GM12878 (cell line): ENCODE results near the gene EFTUD2. TPM values are rescaled to one million over a fixed set of nuclear protein-coding genes. Genes with fewer than 3 reads are reported as not detected.

Experiments
- microRNA-seq: library from miRNA; unstranded; fragments of <30 nt; microRNA quantifications from one replicate; pipeline ENCODE4, GENCODE V29; 2018
- polyA plus RNA-seq, 11 experiments: library from polyadenylated mRNA; depleted of rRNA in 4 of 11; unstranded in 6 of 11; stranded (reverse) in 5 of 11; fragments of >200 nt; fragmentation: Nextera tagmentation in 4 of 11; fragmentation: Illumina TruSeq in 1 of 11; extraction: Ambion mirVana in 4 of 11; extraction: Trizol in 1 of 11; gene quantifications; 1 replicate in 1 of 11; 2 replicates in 10 of 11; pipeline versions ENCODE4 v1.2.1 to v1.2.3, GENCODE V29; 2011 to 2016; ENCODE audit warnings: inconsistent platforms in 2 of 11, missing spikeins in 2 of 11, low read depth in 1 of 11
- small RNA-seq: library from RNA; depleted of rRNA; stranded (forward); fragments of <200 nt; gene quantifications from one replicate; pipeline ENCODE3, GENCODE V24; 2014
- total RNA-seq, 4 experiments: library from RNA; depleted of rRNA in 3 of 4; stranded (reverse); fragments of >200 nt in 3 of 4; fragmentation: Illumina TruSeq in 1 of 4; extraction: Trizol in 1 of 4; gene quantifications; 2 replicates each; pipeline versions ENCODE4 v1.2.1 to v1.2.3, GENCODE V29; 2013 to 2021

Gene EFTUD2
- total and polyA plus RNA-seq, 10 of the 15 experiments (the other 5 are each of a cell fraction or from before 2014, with no cell fraction given), result 33.0 to 198 (median 126) TPM

Small RNA genes lying within 50 kb of the gene (microRNA-seq; reads per million reads assigned to microRNA genes)
- 3.6 reads per million, percentile 21 among the genes with 10 or more reads in this experiment for gene MIR6783

Small RNA genes lying within 50 kb of the gene (small RNA-seq; reads per million reads assigned to genes)
- gene CCDC103 (not detected), gene MIR6783 (1.2 reads per million, percentile 40 among the genes with 10 or more reads in this experiment), gene RN7SL405P (not detected)

Other genes with a start within 250 kb of the EFTUD2 start
Only the 7 nearest of the 14 such genes appear.
- not detected in 2 replicates for gene ADAM11, start 140.5 kb downstream of the EFTUD2 start, total RNA-seq (2014; rRNA removed)
- 0.04 and 0.05 TPM in 2 replicates for gene ADAM11, start 140.5 kb downstream of the EFTUD2 start, total RNA-seq (2014; rRNA removed; fragmentation: Illumina TruSeq; extraction: Trizol)
- 0.13 and 0.26 TPM in 2 replicates for gene ADAM11, start 140.5 kb downstream of the EFTUD2 start, total RNA-seq (2021)
- 0.26 and 0.35 TPM in 2 replicates for gene ADAM11, start 140.5 kb downstream of the EFTUD2 start, polyA plus RNA-seq (2011; rRNA removed)
- 0.03 TPM in 1 of 2 replicates, not detected in the other for gene ADAM11, start 140.5 kb downstream of the EFTUD2 start, polyA plus RNA-seq (2014; fragmentation: Illumina TruSeq; extraction: Trizol)
- gene ADAM11, start 140.5 kb downstream of the EFTUD2 start, polyA plus RNA-seq (2014; fragmentation: Nextera tagmentation; extraction: Ambion mirVana), result not detected
- 0.03 and 0.37 TPM in 2 replicates for gene ADAM11, start 140.5 kb downstream of the EFTUD2 start, polyA plus RNA-seq (2014; rRNA removed)
- under 1 TPM; 0.03 to 0.06 TPM for gene ADAM11, start 140.5 kb downstream of the EFTUD2 start, polyA plus RNA-seq (2016; fragmentation: Nextera tagmentation; extraction: Ambion mirVana)
- gene GJC1, start 69.2 kb downstream of the EFTUD2 start, total RNA-seq (2014; rRNA removed), result 0.76 and 0.79 TPM in 2 replicates
- gene GJC1, start 69.2 kb downstream of the EFTUD2 start, total RNA-seq (2014; rRNA removed; fragmentation: Illumina TruSeq; extraction: Trizol), result 0.67 and 0.83 TPM in 2 replicates
- 2.5 and 2.7 TPM in 2 replicates for gene GJC1, start 69.2 kb downstream of the EFTUD2 start, total RNA-seq (2021)
- 3.0 and 3.4 TPM in 2 replicates for gene GJC1, start 69.2 kb downstream of the EFTUD2 start, polyA plus RNA-seq (2011; rRNA removed)
- 1.0 and 1.1 TPM in 2 replicates for gene GJC1, start 69.2 kb downstream of the EFTUD2 start, polyA plus RNA-seq (2014; fragmentation: Illumina TruSeq; extraction: Trizol)
- under 1 TPM; 0.37 to 0.69 TPM for gene GJC1, start 69.2 kb downstream of the EFTUD2 start, polyA plus RNA-seq (2014; fragmentation: Nextera tagmentation; extraction: Ambion mirVana)
- 1.1 and 1.4 TPM in 2 replicates for gene GJC1, start 69.2 kb downstream of the EFTUD2 start, polyA plus RNA-seq (2014; rRNA removed)
- gene GJC1, start 69.2 kb downstream of the EFTUD2 start, polyA plus RNA-seq (2016; fragmentation: Nextera tagmentation; extraction: Ambion mirVana), result 1 to 10 TPM in 1 of 2 experiments, under 1 TPM in 1; 0.72 to 1.0 TPM
- not detected in 2 replicates for gene HIGD1B, start 51.6 kb downstream of the EFTUD2 start, total RNA-seq (2014; rRNA removed)
- not detected in 2 replicates for gene HIGD1B, start 51.6 kb downstream of the EFTUD2 start, total RNA-seq (2014; rRNA removed; fragmentation: Illumina TruSeq; extraction: Trizol)
- gene HIGD1B, start 51.6 kb downstream of the EFTUD2 start, total RNA-seq (2021), result not detected in 2 replicates
- gene HIGD1B, start 51.6 kb downstream of the EFTUD2 start, polyA plus RNA-seq (2011; rRNA removed), result not detected in 2 replicates
- gene HIGD1B, start 51.6 kb downstream of the EFTUD2 start, polyA plus RNA-seq (2014; fragmentation: Illumina TruSeq; extraction: Trizol), result not detected in 2 replicates
- not detected for gene HIGD1B, start 51.6 kb downstream of the EFTUD2 start, polyA plus RNA-seq (2014; fragmentation: Nextera tagmentation; extraction: Ambion mirVana)
- gene HIGD1B, start 51.6 kb downstream of the EFTUD2 start, polyA plus RNA-seq (2014; rRNA removed), result not detected in 2 replicates
- 1 to 10 TPM in 1 of 2 experiments, not detected in 1; 1.0 TPM for gene HIGD1B, start 51.6 kb downstream of the EFTUD2 start, polyA plus RNA-seq (2016; fragmentation: Nextera tagmentation; extraction: Ambion mirVana)
- gene GFAP, start 16.1 kb upstream of the EFTUD2 start, total RNA-seq (2014; rRNA removed), result not detected in 2 replicates
- not detected in 2 replicates for gene GFAP, start 16.1 kb upstream of the EFTUD2 start, total RNA-seq (2014; rRNA removed; fragmentation: Illumina TruSeq; extraction: Trizol)
- not detected in 2 replicates for gene GFAP, start 16.1 kb upstream of the EFTUD2 start, total RNA-seq (2021)
- not detected in 2 replicates for gene GFAP, start 16.1 kb upstream of the EFTUD2 start, polyA plus RNA-seq (2011; rRNA removed)
- gene GFAP, start 16.1 kb upstream of the EFTUD2 start, polyA plus RNA-seq (2014; fragmentation: Illumina TruSeq; extraction: Trizol), result not detected in 2 replicates
- gene GFAP, start 16.1 kb upstream of the EFTUD2 start, polyA plus RNA-seq (2014; fragmentation: Nextera tagmentation; extraction: Ambion mirVana), result under 1 TPM in 1 of 2 experiments, not detected in 1; 0.04 TPM
- not detected in 2 replicates for gene GFAP, start 16.1 kb upstream of the EFTUD2 start, polyA plus RNA-seq (2014; rRNA removed)
- gene GFAP, start 16.1 kb upstream of the EFTUD2 start, polyA plus RNA-seq (2016; fragmentation: Nextera tagmentation; extraction: Ambion mirVana), result under 1 TPM in 1 of 2 experiments, not detected in 1; 0.25 TPM
- gene KIF18B, start 48.3 kb upstream of the EFTUD2 start, total RNA-seq (2014; rRNA removed), result 10.6 and 12.0 TPM in 2 replicates
- gene KIF18B, start 48.3 kb upstream of the EFTUD2 start, total RNA-seq (2014; rRNA removed; fragmentation: Illumina TruSeq; extraction: Trizol), result 9.2 and 10.3 TPM in 2 replicates
- gene KIF18B, start 48.3 kb upstream of the EFTUD2 start, total RNA-seq (2021), result 39.4 and 44.4 TPM in 2 replicates
- 14.2 and 28.6 TPM in 2 replicates for gene KIF18B, start 48.3 kb upstream of the EFTUD2 start, polyA plus RNA-seq (2011; rRNA removed)
- 11.9 and 22.0 TPM in 2 replicates for gene KIF18B, start 48.3 kb upstream of the EFTUD2 start, polyA plus RNA-seq (2014; fragmentation: Illumina TruSeq; extraction: Trizol)
- 1 to 10 TPM; 2.8 to 3.1 TPM for gene KIF18B, start 48.3 kb upstream of the EFTUD2 start, polyA plus RNA-seq (2014; fragmentation: Nextera tagmentation; extraction: Ambion mirVana)
- 44.7 and 46.2 TPM in 2 replicates for gene KIF18B, start 48.3 kb upstream of the EFTUD2 start, polyA plus RNA-seq (2014; rRNA removed)
- 10 to 100 TPM; 20.4 to 20.5 TPM for gene KIF18B, start 48.3 kb upstream of the EFTUD2 start, polyA plus RNA-seq (2016; fragmentation: Nextera tagmentation; extraction: Ambion mirVana)
- not detected in 2 replicates for gene C1QL1, start 68.9 kb upstream of the EFTUD2 start, total RNA-seq (2014; rRNA removed)
- not detected in 2 replicates for gene C1QL1, start 68.9 kb upstream of the EFTUD2 start, total RNA-seq (2014; rRNA removed; fragmentation: Illumina TruSeq; extraction: Trizol)
- gene C1QL1, start 68.9 kb upstream of the EFTUD2 start, total RNA-seq (2021), result not detected in 2 replicates
- gene C1QL1, start 68.9 kb upstream of the EFTUD2 start, polyA plus RNA-seq (2011; rRNA removed), result not detected in 2 replicates
- gene C1QL1, start 68.9 kb upstream of the EFTUD2 start, polyA plus RNA-seq (2014; fragmentation: Illumina TruSeq; extraction: Trizol), result not detected in 2 replicates
- not detected for gene C1QL1, start 68.9 kb upstream of the EFTUD2 start, polyA plus RNA-seq (2014; fragmentation: Nextera tagmentation; extraction: Ambion mirVana)
- gene C1QL1, start 68.9 kb upstream of the EFTUD2 start, polyA plus RNA-seq (2014; rRNA removed), result not detected in 2 replicates
- gene C1QL1, start 68.9 kb upstream of the EFTUD2 start, polyA plus RNA-seq (2016; fragmentation: Nextera tagmentation; extraction: Ambion mirVana), result not detected
- 49.4 and 62.7 TPM in 2 replicates for gene DCAKD, start 152.2 kb upstream of the EFTUD2 start, total RNA-seq (2014; rRNA removed)
- gene DCAKD, start 152.2 kb upstream of the EFTUD2 start, total RNA-seq (2014; rRNA removed; fragmentation: Illumina TruSeq; extraction: Trizol), result 23.0 and 27.9 TPM in 2 replicates
- gene DCAKD, start 152.2 kb upstream of the EFTUD2 start, total RNA-seq (2021), result 44.4 and 45.8 TPM in 2 replicates
- 14.1 and 32.8 TPM in 2 replicates for gene DCAKD, start 152.2 kb upstream of the EFTUD2 start, polyA plus RNA-seq (2011; rRNA removed)
- 18.9 and 21.5 TPM in 2 replicates for gene DCAKD, start 152.2 kb upstream of the EFTUD2 start, polyA plus RNA-seq (2014; fragmentation: Illumina TruSeq; extraction: Trizol)
- 10 to 100 TPM; 11.6 to 11.7 TPM for gene DCAKD, start 152.2 kb upstream of the EFTUD2 start, polyA plus RNA-seq (2014; fragmentation: Nextera tagmentation; extraction: Ambion mirVana)
- 45.7 and 46.5 TPM in 2 replicates for gene DCAKD, start 152.2 kb upstream of the EFTUD2 start, polyA plus RNA-seq (2014; rRNA removed)
- gene DCAKD, start 152.2 kb upstream of the EFTUD2 start, polyA plus RNA-seq (2016; fragmentation: Nextera tagmentation; extraction: Ambion mirVana), result 10 to 100 TPM; 43.8 to 46.1 TPM